IgD-negative memory B cell (primary cell): ENCODE data around the gene AMBRA1. TPM values are rescaled to one million over a fixed set of nuclear protein-coding genes. Genes with fewer than 3 reads are reported as not detected.

Experiments used
- H3K27ac Mint-ChIP-seq, 3 donors: one replicate each; pipeline ENCODE4 v1.8.0; 2020 to 2022; ENCODE audit warnings: mild to moderate bottlenecking in 3 of 3, mixed read lengths in 3 of 3, moderate library complexity in 1 of 3
- H3K27me3 Mint-ChIP-seq: one replicate; pipeline ENCODE4 v1.8.0; 2021; ENCODE audit warnings: mixed read lengths
- H3K36me3 Mint-ChIP-seq: one replicate; pipeline ENCODE4 v1.8.0; 2020; ENCODE audit warnings: mild to moderate bottlenecking, mixed read lengths
- H3K4me1 Mint-ChIP-seq, 3 donors: one replicate each; pipeline ENCODE4 v1.8.0; 2020 to 2022; ENCODE audit warnings: mixed read lengths in 3 of 3, mild to moderate bottlenecking in 1 of 3
- H3K4me3 Mint-ChIP-seq, 4 donors: one replicate each; pipeline ENCODE4 v1.8.0; 2020 to 2022; ENCODE audit warnings: mild to moderate bottlenecking in 4 of 4, mixed read lengths in 4 of 4, moderate library complexity in 3 of 4
- H3K9me3 Mint-ChIP-seq, 3 donors: one replicate each; pipeline ENCODE4 v1.8.0; 2020 to 2021; ENCODE audit warnings: mixed read lengths in 3 of 3, mild to moderate bottlenecking in 1 of 3
- polyA plus RNA-seq: library from polyadenylated mRNA; unstranded; fragments of 300-500 nt; fragmentation: Illumina TruSeq; gene quantifications from one replicate; pipeline ENCODE4 v1.2.3, GENCODE V29; 2021

The AMBRA1 gene
- polyA plus RNA-seq, 1 donor from 2014 or later: 9.1 TPM

- Mint-ChIP-seq H3K36me3 (peaks cover 8% of the 10 kb centered on the region), H3K4me3 (no peak overlapping the region), H3K9me3 (no peaks in the 10 kb centered on the region), H3K27ac (no peak overlapping the region), H3K4me1 (peaks cover 10 to 17% (median 12%) of the 10 kb centered on the region in 3 donors), H3K27me3 (no peaks in the 10 kb centered on the region)
Observed at GRCh38 chr11:46540807-46541206, 53.0 kb downstream of the AMBRA1 start.

GRCh38 chr11:46537537-46538295 is 56.1 kb downstream of the AMBRA1 start:
- H3K4me3 Mint-ChIP-seq: no peak overlapping the region

GRCh38 chr11:46537121-46537520 is 56.7 kb downstream of the AMBRA1 start:
- H3K36me3 Mint-ChIP-seq: peaks cover 7% of the 10 kb centered on the region
- no peaks in the 10 kb centered on the region for H3K27me3 Mint-ChIP-seq
- H3K4me3 Mint-ChIP-seq: no peak overlapping the region
- no peaks in the 10 kb centered on the region for H3K9me3 Mint-ChIP-seq
- H3K27ac Mint-ChIP-seq: no peak overlapping the region
- H3K4me1 Mint-ChIP-seq: peaks cover 17 to 26% (median 22%) of the 10 kb centered on the region in 3 donors

More at GRCh38 chr11:46537537-46538295, 56.1 kb downstream of the AMBRA1 start:
- no peaks in the 10 kb centered on the region for H3K27me3 Mint-ChIP-seq
- peaks cover 17 to 26% (median 22%) of the 10 kb centered on the region in 3 donors for H3K4me1 Mint-ChIP-seq
- peaks cover 7% of the 10 kb centered on the region for H3K36me3 Mint-ChIP-seq
- H3K9me3 Mint-ChIP-seq: no peaks in the 10 kb centered on the region
- peak overlapping the region in 1 of 3 donors; percentile 3 for H3K27ac Mint-ChIP-seq

DNA sequence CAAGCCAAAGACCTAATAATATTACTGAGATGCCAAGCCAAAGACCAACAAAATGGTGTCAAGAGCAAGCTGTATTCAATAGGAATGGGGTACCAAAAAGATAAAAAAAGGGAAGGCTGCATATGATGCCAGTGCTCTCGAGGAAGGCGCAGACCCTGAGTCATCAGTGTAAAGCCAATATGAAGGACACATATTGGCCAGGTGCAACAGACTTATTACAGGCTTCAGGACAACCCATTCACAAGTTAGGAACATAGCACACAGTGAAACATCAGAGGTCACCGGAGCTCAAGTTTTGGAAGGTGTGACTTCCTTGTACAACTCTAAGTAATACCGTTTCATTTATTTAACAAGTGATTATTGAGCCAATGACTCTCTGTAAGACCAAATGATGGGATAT is 58.1 kb downstream of the AMBRA1 start:
- H3K4me1 Mint-ChIP-seq: peaks cover 17 to 23% (median 22%) of the 10 kb centered on the region in 3 donors
- no peaks in the 10 kb centered on the region for H3K27me3 Mint-ChIP-seq
- no peaks in the 10 kb centered on the region for H3K9me3 Mint-ChIP-seq
- H3K4me3 Mint-ChIP-seq: no peak overlapping the region
- no peak overlapping the region for H3K27ac Mint-ChIP-seq
- H3K36me3 Mint-ChIP-seq: peaks cover 6% of the 10 kb centered on the region

GRCh38 chr11:46534711-46535110 is 59.1 kb downstream of the AMBRA1 start:
- no peak overlapping the region for H3K27ac Mint-ChIP-seq
- H3K4me1 Mint-ChIP-seq: peaks cover 23 to 27% (median 26%) of the 10 kb centered on the region in 3 donors
- H3K36me3 Mint-ChIP-seq: peaks cover 4% of the 10 kb centered on the region
- H3K27me3 Mint-ChIP-seq: no peaks in the 10 kb centered on the region
- H3K4me3 Mint-ChIP-seq: no peak overlapping the region
- H3K9me3 Mint-ChIP-seq: no peaks in the 10 kb centered on the region

DNA sequence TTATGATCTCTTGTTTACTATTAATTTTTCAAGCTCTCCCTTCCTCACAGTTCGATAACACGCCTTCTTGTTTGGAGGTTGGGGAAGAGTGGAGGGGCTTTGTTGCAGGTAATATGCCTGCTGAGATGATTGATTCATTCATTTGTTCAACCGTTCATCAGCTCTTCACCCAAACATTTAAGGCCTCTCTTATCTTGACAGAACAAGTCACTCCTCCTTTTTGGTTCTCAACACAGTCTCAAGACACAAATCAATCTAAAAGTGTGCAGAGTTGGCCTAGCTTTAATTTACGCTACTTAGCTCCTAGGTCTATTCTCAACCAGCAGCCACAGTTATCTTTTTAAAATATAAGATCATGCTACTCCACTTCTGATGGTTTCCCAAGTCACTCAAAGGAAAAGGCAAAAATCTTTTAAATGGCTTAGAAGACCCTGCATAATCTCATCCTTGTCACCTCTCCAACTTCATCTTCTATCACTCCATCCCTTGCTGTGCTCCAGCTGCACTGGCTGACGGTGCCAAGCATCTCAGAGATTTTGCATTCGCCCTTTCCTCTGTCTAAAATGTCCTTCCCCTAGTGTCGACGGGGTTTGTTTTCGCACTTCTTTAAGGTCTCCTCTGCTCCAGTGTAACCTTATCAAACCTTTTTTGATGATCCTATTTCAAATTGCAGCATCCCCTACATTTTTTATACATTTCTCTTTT is 60.3 kb downstream of the AMBRA1 start:
- Mint-ChIP-seq H3K4me1 (peaks cover 30 to 38% (median 36%) of the 10 kb centered on the region in 3 donors), H3K9me3 (no peaks in the 10 kb centered on the region), H3K36me3 (peaks cover 4% of the 10 kb centered on the region), H3K27me3 (no peaks in the 10 kb centered on the region), H3K4me3 (no peak overlapping the region), H3K27ac (no peak overlapping the region)

- Mint-ChIP-seq H3K27ac (no peak overlapping the region), H3K36me3 (peaks cover 10% of the 10 kb centered on the region), H3K4me3 (no peak overlapping the region), H3K27me3 (no peaks in the 10 kb centered on the region), H3K9me3 (no peaks in the 10 kb centered on the region), H3K4me1 (peaks cover 19 to 32% (median 29%) of the 10 kb centered on the region in 3 donors)
Observed at GRCh38 chr11:46529928-46530574, 63.8 kb downstream of the AMBRA1 start.

GRCh38 chr11:46529095-46529905 is 64.5 kb downstream of the AMBRA1 start:
- peaks cover 15 to 29% (median 26%) of the 10 kb centered on the region in 3 donors for H3K4me1 Mint-ChIP-seq
- H3K27ac Mint-ChIP-seq: no peak overlapping the region

DNA sequence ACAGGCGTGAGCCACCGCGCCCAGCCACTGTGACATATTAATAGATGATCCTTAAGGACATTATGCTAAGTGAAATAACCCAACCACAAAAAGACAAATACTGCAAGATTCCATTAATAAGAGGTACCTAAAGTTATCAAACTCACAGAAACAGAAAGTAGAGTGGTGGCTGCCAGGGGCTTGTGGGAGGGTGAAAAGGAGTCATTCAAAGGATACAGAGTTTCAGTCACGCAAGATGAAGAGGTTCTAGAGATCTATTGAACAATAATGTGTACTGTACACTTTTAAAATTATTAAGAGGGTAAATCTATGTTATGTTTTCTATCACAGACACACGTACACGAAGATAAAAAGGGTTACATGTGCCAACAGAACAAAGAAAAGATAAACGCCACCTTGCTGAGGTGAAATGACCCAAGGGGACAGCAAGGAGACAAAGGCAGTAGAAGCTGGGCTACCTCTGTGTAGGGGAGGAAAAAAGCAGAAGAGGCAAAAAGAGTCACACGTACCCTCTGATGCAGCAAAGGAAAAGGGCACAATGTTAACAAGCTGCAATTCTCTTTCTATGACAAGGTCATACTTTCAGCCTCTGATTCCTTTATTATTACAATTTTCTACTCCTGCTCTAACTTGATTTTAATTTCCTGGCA is 65.3 kb downstream of the AMBRA1 start:
- Mint-ChIP-seq H3K36me3 (peaks cover 8% of the 10 kb centered on the region), H3K4me3 (peak overlapping the region in 1 of 4 donors; percentile 11), H3K9me3 (no peaks in the 10 kb centered on the region), H3K4me1 (peaks cover 16 to 29% (median 23%) of the 10 kb centered on the region in 3 donors), H3K27ac (no peak overlapping the region), H3K27me3 (no peaks in the 10 kb centered on the region)

More at GRCh38 chr11:46529095-46529905, 64.5 kb downstream of the AMBRA1 start:
- Mint-ChIP-seq H3K36me3 (peaks cover 8% of the 10 kb centered on the region), H3K27me3 (no peaks in the 10 kb centered on the region), H3K9me3 (no peaks in the 10 kb centered on the region), H3K4me3 (no peak overlapping the region)

DNA sequence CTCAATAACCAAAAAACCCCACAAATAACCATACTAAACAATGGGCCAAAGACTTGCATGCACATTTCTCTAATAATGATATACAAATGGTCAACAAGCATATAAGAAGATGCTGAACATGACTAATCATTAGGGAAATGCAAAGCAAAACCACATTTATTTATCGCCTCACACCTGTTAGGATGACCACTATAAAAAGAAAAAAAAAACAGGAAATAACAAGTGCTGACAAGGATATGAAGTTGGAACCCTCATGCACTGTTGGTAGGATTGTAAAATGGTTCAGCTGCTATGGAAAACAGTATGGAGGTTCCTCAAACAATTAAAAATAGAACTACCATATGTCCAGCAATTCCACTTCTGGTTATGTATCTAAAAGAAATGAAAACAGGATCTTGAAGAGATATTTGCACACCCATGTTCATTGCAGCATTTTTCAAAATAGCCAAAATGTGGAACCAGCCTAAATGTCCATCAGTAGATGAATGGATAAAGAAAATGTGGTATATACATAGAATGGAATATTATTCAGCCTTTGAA is 66.2 kb downstream of the AMBRA1 start:
- peaks cover 19 to 38% (median 28%) of the 10 kb centered on the region in 3 donors for H3K4me1 Mint-ChIP-seq
- H3K4me3 Mint-ChIP-seq: no peak overlapping the region
- no peak overlapping the region for H3K27ac Mint-ChIP-seq
- H3K36me3 Mint-ChIP-seq: peaks cover 8% of the 10 kb centered on the region
- H3K9me3 Mint-ChIP-seq: no peaks in the 10 kb centered on the region
- no peaks in the 10 kb centered on the region for H3K27me3 Mint-ChIP-seq

GRCh38 chr11:46526216-46527215 is 67.3 kb downstream of the AMBRA1 start:
- Mint-ChIP-seq H3K4me3 (no peak overlapping the region), H3K4me1 (peaks cover 26 to 46% (median 33%) of the 10 kb centered on the region in 3 donors)

GRCh38 chr11:46524201-46524770 is 69.5 kb downstream of the AMBRA1 start:
- no peak overlapping the region for H3K4me3 Mint-ChIP-seq
- H3K36me3 Mint-ChIP-seq: peaks cover 6% of the 10 kb centered on the region
- no peaks in the 10 kb centered on the region for H3K27me3 Mint-ChIP-seq
- no peaks in the 10 kb centered on the region for H3K9me3 Mint-ChIP-seq
- H3K27ac Mint-ChIP-seq: no peak overlapping the region
- peaks cover 22 to 35% (median 28%) of the 10 kb centered on the region in 3 donors for H3K4me1 Mint-ChIP-seq

More at GRCh38 chr11:46526216-46527215, 67.3 kb downstream of the AMBRA1 start:
- Mint-ChIP-seq H3K9me3 (no peaks in the 10 kb centered on the region), H3K27me3 (no peaks in the 10 kb centered on the region), H3K36me3 (peaks cover 8% of the 10 kb centered on the region), H3K27ac (no peak overlapping the region)
